H9 (cell line): ENCODE measurements around the gene SNX27. TPM values are rescaled to one million over a fixed set of nuclear protein-coding genes. Genes with fewer than 3 reads are reported as not detected.

Source experiments
- DNase-seq: peaks from one replicate; pipeline ENCODE4 v3.0.0-alpha.2; 2017
- H2AFZ ChIP-seq: one replicate; pipeline ENCODE4 v1.6.1; 2013; ENCODE audit warnings: mild to moderate bottlenecking, low read length, control low read depth, moderate library complexity
- H2AK5ac ChIP-seq: 2 replicates; pipeline ENCODE4 v1.6.1; 2013; ENCODE audit warnings: low read length, control low read depth, mixed read lengths; ENCODE audit not compliant: insufficient read length
- H2BK120ac ChIP-seq: one replicate; pipeline ENCODE4 v1.6.1; 2013; ENCODE audit warnings: low read depth, mild to moderate bottlenecking, low read length, control low read depth, inconsistent platforms; ENCODE audit not compliant: poor library complexity, severe bottlenecking
- H2BK12ac ChIP-seq: 2 replicates; pipeline ENCODE4 v1.6.1; 2013; ENCODE audit warnings: low read length, control low read depth, mixed read lengths, low read depth; ENCODE audit not compliant: insufficient read length
- H2BK15ac ChIP-seq: 2 replicates; pipeline ENCODE4 v1.6.1; 2013; ENCODE audit warnings: low read depth, low read length, control low read depth
- H2BK20ac ChIP-seq: one replicate; pipeline ENCODE4 v1.6.1; 2013; ENCODE audit warnings: low read depth, mild to moderate bottlenecking, low read length, control low read depth, inconsistent platforms; ENCODE audit not compliant: poor library complexity, severe bottlenecking
- H2BK5ac ChIP-seq: 2 replicates; pipeline ENCODE4 v1.6.1; 2013; ENCODE audit warnings: low read length, control low read depth, mixed read lengths; ENCODE audit not compliant: insufficient read length
- H3K14ac ChIP-seq: 2 replicates; pipeline ENCODE4 v1.6.1; 2013; ENCODE audit warnings: low read length, control low read depth; ENCODE audit not compliant: insufficient read depth
- H3K18ac ChIP-seq: 2 replicates; pipeline ENCODE4 v1.6.1; 2013; ENCODE audit warnings: low read depth, mild to moderate bottlenecking, mixed read lengths, low read length, control low read depth; ENCODE audit not compliant: insufficient read length
- H3K23ac ChIP-seq: 2 replicates; pipeline ENCODE4 v1.6.1; 2013; ENCODE audit warnings: low read length, control low read depth, mixed read lengths, low read depth; ENCODE audit not compliant: insufficient read length
- H3K23me2 ChIP-seq: 2 replicates; pipeline ENCODE4 v1.6.1; 2013; ENCODE audit warnings: low read depth, mild to moderate bottlenecking, mixed read lengths, low read length, control low read depth; ENCODE audit not compliant: insufficient read length, poor library complexity, severe bottlenecking
- H3K27ac ChIP-seq: 2 replicates; pipeline ENCODE4 v1.5.1; 2013; ENCODE audit warnings: low read length, control low read depth, mixed read lengths, low read depth; ENCODE audit not compliant: insufficient read length
- H3K27me3 ChIP-seq: 2 replicates; pipeline ENCODE4 v1.6.1; 2013; ENCODE audit warnings: low read length, control low read depth, inconsistent platforms; ENCODE audit not compliant: insufficient read depth
- H3K4ac ChIP-seq: 2 replicates; pipeline ENCODE4 v1.6.1; 2013; ENCODE audit warnings: low read depth, mild to moderate bottlenecking, control low read depth, inconsistent platforms, low read length, moderate library complexity
- H3K4me1 ChIP-seq: 2 replicates; pipeline ENCODE4 v1.6.1; 2013; ENCODE audit warnings: low read length, control low read depth, inconsistent platforms; ENCODE audit not compliant: insufficient read depth
- H3K4me2 ChIP-seq: 2 replicates; pipeline ENCODE4 v1.6.1; 2013; ENCODE audit warnings: low read length, control low read depth, mixed read lengths; ENCODE audit not compliant: insufficient read length, insufficient read depth
- H3K56ac ChIP-seq: 2 replicates; pipeline ENCODE4 v1.6.1; 2013; ENCODE audit warnings: low read depth, mild to moderate bottlenecking, mixed read lengths, low read length, control low read depth; ENCODE audit not compliant: insufficient read length
- H3K79me1 ChIP-seq: 2 replicates; pipeline ENCODE4 v1.6.1; 2013; ENCODE audit warnings: low read depth, mild to moderate bottlenecking, moderate library complexity, low read length, control low read depth, inconsistent platforms; ENCODE audit not compliant: insufficient read depth, poor library complexity, severe bottlenecking
- H3K79me2 ChIP-seq: 2 replicates; pipeline ENCODE4 v1.6.1; 2013; ENCODE audit warnings: low read length, control low read depth, inconsistent platforms; ENCODE audit not compliant: insufficient read depth
- H3K9ac ChIP-seq: 2 replicates; pipeline ENCODE4 v1.6.1; 2013; ENCODE audit warnings: low read length, control low read depth, mixed read lengths; ENCODE audit not compliant: insufficient read length; ENCODE audit errors: extremely low read depth
- H3K9me3 ChIP-seq: one replicate; pipeline ENCODE4 v1.6.1; 2013; ENCODE audit warnings: low read depth, low read length, inconsistent platforms; ENCODE audit not compliant: control insufficient read depth
- H3T11ph ChIP-seq: one replicate; pipeline ENCODE4 v1.6.1; 2013; ENCODE audit warnings: mild to moderate bottlenecking, low read length, control low read depth, inconsistent platforms
- H4K20me1 ChIP-seq: one replicate; pipeline ENCODE4 v1.6.1; 2013; ENCODE audit not compliant: control insufficient read depth, insufficient read length, insufficient read depth
- H4K5ac ChIP-seq: 2 replicates; pipeline ENCODE4 v1.6.1; 2013; ENCODE audit warnings: low read depth, mild to moderate bottlenecking, mixed read lengths, low read length, control low read depth; ENCODE audit not compliant: insufficient read length
- H4K8ac ChIP-seq: replicated peaks from 2 replicates; pipeline ENCODE4 v1.6.1; 2013; ENCODE audit warnings: low read length, control low read depth, mixed read lengths, low read depth; ENCODE audit not compliant: insufficient read length
- H4K91ac ChIP-seq: 2 replicates; pipeline ENCODE4 v1.6.1; 2013; ENCODE audit warnings: low read depth, mild to moderate bottlenecking, moderate library complexity, mixed read lengths, low read length, control low read depth; ENCODE audit not compliant: insufficient read length
- H3K27ac Mint-ChIP-seq, 3 experiments: 2 replicates in 2 of 3; 3 replicates in 1 of 3; pipeline ENCODE4 v1.8.0; 2020 to 2021; ENCODE audit warnings: mixed read lengths in 3 of 3, mild to moderate bottlenecking in 1 of 3, moderate library complexity in 1 of 3
- H3K27me3 Mint-ChIP-seq: 2 replicates; pipeline ENCODE4 v1.8.0; 2021; ENCODE audit warnings: low read depth, mild to moderate bottlenecking, moderate library complexity, mixed read lengths
- H3K36me3 Mint-ChIP-seq, 3 experiments: 2 replicates in 2 of 3; 3 replicates in 1 of 3; pipeline ENCODE4 v1.8.0; 2020 to 2021; ENCODE audit warnings: low read depth in 3 of 3, mixed read lengths in 3 of 3; ENCODE audit not compliant: insufficient read depth in 1 of 3
- H3K4me1 Mint-ChIP-seq, 2 experiments: 2 replicates each; pipeline ENCODE4 v1.8.0; 2020; ENCODE audit warnings: mixed read lengths in 2 of 2
- H3K4me3 Mint-ChIP-seq, 2 experiments: 2 replicates in 1 of 2; 3 replicates in 1 of 2; pipeline ENCODE4 v1.8.0; 2020 to 2021; ENCODE audit warnings: mild to moderate bottlenecking in 2 of 2, mixed read lengths in 2 of 2, moderate library complexity in 1 of 2
- H3K9me3 Mint-ChIP-seq, 2 experiments: 2 replicates in 1 of 2; 3 replicates in 1 of 2; pipeline ENCODE4 v1.8.0; 2020; ENCODE audit warnings: mild to moderate bottlenecking in 2 of 2, mixed read lengths in 2 of 2, moderate library complexity in 1 of 2
- CTCF ChIP-seq: fragments of 200-600 bp; sonication (generic); conservative IDR thresholded peaks from 3 replicates; pipeline ENCODE4 v1.8.0; 2021; ENCODE audit warnings: antibody characterized with exemption, mild to moderate bottlenecking
- WGBS: extraction: QIAGEN DNeasy Blood & Tissue Kit; methylation state at CpG from one replicate; pipeline ENCODE4 v1.1.7; 2013; ENCODE audit warnings: missing lambda C conversion rate, low lambda C conversion rate, mixed read lengths; ENCODE audit not compliant: insufficient read length; ENCODE audit errors: extremely low coverage; 5-methylcytosine and 5-hydroxymethylcytosine counted together
- total RNA-seq: library from RNA; stranded (reverse); gene quantifications from 2 replicates; pipeline ENCODE4 v1.2.1, GENCODE V29; 2021

SNX27 gene
- total RNA-seq, 1 experiment from 2014 or later: 48.9 TPM

GRCh38 chr1:151693057-151693651 is 81.3 kb downstream of the SNX27 start:
- Histone ChIP-seq H4K91ac (no peak overlapping the region), H3T11ph (no peak overlapping the region), H3K23me2 (no peaks in the 10 kb centered on the region), H3K4me2 (no peak overlapping the region), H3K9me3 (no peaks in the 10 kb centered on the region), H3K18ac (no peak overlapping the region), H3K4ac (no peak overlapping the region), H3K14ac (no peak overlapping the region), H3K56ac (no peak overlapping the region), H3K79me2 (no peaks in the 10 kb centered on the region), H3K79me1 (no peaks in the 10 kb centered on the region), H2AK5ac (no peak overlapping the region), H3K27ac (no peak overlapping the region), H2AFZ (no peak overlapping the region), H2BK20ac (no peak overlapping the region), H4K5ac (no peak overlapping the region), H2BK5ac (no peak overlapping the region), H2BK15ac (no peak overlapping the region), H3K9ac (no peak overlapping the region), H2BK12ac (no peak overlapping the region), H3K27me3 (no peaks in the 10 kb centered on the region), H2BK120ac (no peak overlapping the region), H4K8ac (no peak overlapping the region), H3K23ac (no peak overlapping the region), H4K20me1 (no peaks in the 10 kb centered on the region), H3K4me1 (no peaks in the 10 kb centered on the region)
- Mint-ChIP-seq H3K27ac (no peak overlapping the region), H3K4me3 (no peak overlapping the region), H3K27me3 (no peaks in the 10 kb centered on the region), H3K9me3 (no peaks in the 10 kb centered on the region), H3K36me3 (peaks cover 5 to 39% (median 30%) of the 10 kb centered on the region in 3 experiments; a peak in 6 of 7 replicates), H3K4me1 (no peaks in the 10 kb centered on the region)
- peak; percentile 78 for TF ChIP-seq CTCF
- DNase-seq: no peak
- no CpG with 5 or more reads among the region's 4 CpGs for WGBS
